HG02759 (cell line): ENCODE results near the gene MRPL4.

ENCODE experiments used
- ATAC-seq: cut with Tn5 transposase; IDR thresholded peaks from one replicate; pipeline ENCODE4 v1.9.1; 2021; ENCODE audit warnings: mild to moderate bottlenecking, moderate library complexity; ENCODE audit not compliant: unreplicated experiment

The MRPL4 gene

DNA sequence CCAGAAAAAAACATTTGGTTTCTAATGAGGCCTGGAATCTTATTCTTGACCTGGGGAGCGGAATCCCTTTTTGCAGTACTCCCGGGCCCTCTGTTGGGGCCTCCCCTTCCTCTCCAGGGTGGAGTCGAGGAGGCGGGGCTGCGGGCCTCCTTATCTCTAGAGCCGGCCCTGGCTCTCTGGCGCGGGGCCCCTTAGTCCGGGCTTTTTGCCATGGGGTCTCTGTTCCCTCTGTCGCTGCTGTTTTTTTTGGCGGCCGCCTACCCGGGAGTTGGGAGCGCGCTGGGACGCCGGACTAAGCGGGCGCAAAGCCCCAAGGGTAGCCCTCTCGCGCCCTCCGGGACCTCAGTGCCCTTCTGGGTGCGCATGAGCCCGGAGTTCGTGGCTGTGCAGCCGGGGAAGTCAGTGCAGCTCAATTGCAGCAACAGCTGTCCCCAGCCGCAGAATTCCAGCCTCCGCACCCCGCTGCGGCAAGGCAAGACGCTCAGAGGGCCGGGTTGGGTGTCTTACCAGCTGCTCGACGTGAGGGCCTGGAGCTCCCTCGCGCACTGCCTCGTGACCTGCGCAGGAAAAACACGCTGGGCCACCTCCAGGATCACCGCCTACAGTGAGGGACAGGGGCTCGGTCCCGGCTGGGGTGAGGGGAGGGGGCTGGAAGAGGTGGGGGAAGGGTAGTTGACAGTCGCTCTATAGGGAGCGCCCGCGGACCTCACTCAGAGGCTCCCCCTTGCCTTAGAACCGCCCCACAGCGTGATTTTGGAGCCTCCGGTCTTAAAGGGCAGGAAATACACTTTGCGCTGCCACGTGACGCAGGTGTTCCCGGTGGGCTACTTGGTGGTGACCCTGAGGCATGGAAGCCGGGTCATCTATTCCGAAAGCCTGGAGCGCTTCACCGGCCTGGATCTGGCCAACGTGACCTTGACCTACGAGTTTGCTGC is 35.1 kb downstream of the MRPL4 start, which contains the start of gene ICAM4:
TSS of gene ICAM4 (plus strand) at position 153 of the 935 bp plus-strand sequence. CDS start at position 211, 58 bp downstream.
- ATAC-seq = no peak

GRCh38 chr19:10288662-10289166 is 36.7 kb downstream of the MRPL4 start:
- ATAC-seq = no peak

DNA sequence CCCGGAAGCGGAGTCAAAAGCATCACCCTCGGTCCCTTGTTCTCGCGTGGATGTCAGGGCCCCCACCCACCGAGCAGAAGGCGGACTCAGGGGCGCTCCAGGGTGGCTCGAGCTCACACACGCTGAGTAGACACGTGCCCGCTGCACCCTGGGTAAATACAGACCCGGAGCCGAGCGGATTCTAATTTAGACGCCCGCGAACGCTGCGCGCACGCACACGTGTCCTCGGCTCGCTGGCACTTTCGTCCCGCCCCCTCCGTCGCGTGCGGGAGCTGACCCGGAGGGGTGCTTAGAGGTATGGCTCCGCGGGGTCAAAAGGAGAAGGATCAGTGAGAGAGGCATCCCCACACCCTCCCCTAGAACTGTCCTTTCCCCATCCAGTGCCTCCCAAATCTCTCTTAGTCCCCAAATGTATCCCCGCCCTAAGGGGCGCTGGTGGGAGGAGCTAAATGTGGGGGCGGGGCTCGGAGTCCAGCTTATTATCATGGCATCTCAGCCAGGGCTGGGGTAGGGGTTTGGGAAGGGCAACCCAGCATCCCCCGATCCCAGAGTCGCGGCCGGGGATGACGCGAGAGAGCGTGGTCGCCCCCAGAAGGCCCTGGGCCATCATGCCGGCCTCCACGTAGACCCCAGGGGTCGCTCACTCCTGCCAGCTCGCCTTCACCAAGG is 37.3 kb downstream of the MRPL4 start:
- no peak for ATAC-seq

DNA sequence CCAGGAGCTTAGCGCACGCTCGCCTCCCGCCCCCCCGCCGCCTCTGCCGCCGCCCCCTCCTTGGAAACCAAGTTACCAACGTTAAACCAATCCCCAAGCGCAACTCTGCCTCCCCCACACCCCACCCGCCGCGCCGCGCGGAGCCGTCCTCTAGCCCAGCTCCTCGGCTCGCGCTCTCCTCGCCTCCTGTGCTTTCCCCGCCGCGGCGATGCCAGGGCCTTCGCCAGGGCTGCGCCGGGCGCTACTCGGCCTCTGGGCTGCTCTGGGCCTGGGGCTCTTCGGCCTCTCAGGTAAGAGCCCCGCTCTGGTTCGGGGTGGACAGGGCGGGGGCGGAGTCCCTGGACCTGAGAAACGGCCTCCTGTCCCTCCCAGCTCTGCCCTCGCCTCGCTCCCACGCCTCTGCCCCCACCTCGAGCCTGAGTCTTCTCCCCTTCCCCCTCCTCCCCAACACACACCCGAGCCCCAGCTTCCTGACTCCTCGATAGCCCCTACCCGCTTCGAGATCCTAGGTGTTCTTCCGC is 37.9 kb downstream of the MRPL4 start, which contains the start of gene ICAM5:
TSS of gene ICAM5 (plus strand) at position 117 of the 521 bp plus-strand sequence. CDS start at position 209, 92 bp downstream.
- ATAC-seq = no peak

- ATAC-seq = no peak
These were observed 38.4 kb downstream of the MRPL4 start for GRCh38 chr19:10290357-10290875.

DNA sequence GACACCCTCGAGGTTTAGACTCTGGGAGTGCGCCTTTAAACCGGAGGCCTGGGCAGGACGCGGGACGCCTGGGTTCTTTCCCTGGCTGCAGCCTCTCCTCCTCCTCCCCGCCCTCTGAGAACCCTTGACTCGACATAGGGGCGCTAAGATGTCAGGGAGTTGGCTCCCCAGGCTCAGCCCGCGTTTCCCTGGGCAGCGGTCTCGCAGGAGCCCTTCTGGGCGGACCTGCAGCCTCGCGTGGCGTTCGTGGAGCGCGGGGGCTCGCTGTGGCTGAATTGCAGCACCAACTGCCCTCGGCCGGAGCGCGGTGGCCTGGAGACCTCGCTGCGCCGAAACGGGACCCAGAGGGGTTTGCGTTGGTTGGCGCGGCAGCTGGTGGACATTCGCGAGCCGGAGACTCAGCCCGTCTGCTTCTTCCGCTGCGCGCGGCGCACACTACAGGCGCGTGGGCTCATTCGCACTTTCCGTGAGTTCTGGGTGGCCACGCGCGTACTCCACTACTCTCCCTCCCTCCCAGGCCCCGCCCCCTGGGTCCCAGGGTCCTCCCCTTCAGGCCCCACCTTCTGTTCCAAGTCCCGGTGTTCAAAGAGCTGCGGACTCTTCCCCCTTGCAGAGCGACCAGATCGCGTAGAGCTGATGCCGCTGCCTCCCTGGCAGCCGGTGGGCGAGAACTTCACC is 39.0 kb downstream of the MRPL4 start:
- ATAC-seq = no peak

- no peak for ATAC-seq
These were observed 39.7 kb downstream of the MRPL4 start for GRCh38 chr19:10291554-10292205.

- no peak for ATAC-seq
These were observed 40.3 kb downstream of the MRPL4 start for GRCh38 chr19:10292206-10292788.

- no peak for ATAC-seq
These were observed 41.0 kb downstream of the MRPL4 start for GRCh38 chr19:10292789-10293636.

DNA sequence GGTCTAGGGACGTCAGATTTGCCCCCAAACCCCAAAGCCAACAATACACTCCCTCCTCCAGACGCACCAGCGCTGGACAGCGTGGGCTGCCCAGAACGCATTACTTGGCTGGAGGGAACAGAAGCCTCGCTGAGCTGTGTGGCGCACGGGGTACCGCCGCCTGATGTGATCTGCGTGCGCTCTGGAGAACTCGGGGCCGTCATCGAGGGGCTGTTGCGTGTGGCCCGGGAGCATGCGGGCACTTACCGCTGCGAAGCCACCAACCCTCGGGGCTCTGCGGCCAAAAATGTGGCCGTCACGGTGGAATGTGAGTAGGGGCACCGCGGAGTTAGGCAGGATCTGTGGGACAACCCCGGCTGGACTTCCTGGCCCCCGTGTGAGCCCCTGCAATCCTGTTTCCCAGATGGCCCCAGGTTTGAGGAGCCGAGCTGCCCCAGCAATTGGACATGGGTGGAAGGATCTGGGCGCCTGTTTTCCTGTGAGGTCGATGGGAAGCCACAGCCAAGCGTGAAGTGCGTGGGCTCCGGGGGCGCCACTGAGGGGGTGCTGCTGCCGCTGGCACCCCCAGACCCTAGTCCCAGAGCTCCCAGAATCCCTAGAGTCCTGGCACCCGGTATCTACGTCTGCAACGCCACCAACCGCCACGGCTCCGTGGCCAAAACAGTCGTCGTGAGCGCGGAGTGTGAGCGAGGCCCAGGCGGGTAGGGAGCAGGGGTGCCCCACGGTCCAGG is 41.8 kb downstream of the MRPL4 start:
- ATAC-seq = no peak

- ATAC-seq = no peak
These were observed 42.3 kb downstream of the MRPL4 start for GRCh38 chr19:10294368-10294697.

GRCh38 chr19:10295305-10295846 is 43.4 kb downstream of the MRPL4 start:
- peak; percentile 55 for ATAC-seq

- no peak for ATAC-seq
These were observed 44.0 kb downstream of the MRPL4 start for GRCh38 chr19:10295847-10296591.

DNA sequence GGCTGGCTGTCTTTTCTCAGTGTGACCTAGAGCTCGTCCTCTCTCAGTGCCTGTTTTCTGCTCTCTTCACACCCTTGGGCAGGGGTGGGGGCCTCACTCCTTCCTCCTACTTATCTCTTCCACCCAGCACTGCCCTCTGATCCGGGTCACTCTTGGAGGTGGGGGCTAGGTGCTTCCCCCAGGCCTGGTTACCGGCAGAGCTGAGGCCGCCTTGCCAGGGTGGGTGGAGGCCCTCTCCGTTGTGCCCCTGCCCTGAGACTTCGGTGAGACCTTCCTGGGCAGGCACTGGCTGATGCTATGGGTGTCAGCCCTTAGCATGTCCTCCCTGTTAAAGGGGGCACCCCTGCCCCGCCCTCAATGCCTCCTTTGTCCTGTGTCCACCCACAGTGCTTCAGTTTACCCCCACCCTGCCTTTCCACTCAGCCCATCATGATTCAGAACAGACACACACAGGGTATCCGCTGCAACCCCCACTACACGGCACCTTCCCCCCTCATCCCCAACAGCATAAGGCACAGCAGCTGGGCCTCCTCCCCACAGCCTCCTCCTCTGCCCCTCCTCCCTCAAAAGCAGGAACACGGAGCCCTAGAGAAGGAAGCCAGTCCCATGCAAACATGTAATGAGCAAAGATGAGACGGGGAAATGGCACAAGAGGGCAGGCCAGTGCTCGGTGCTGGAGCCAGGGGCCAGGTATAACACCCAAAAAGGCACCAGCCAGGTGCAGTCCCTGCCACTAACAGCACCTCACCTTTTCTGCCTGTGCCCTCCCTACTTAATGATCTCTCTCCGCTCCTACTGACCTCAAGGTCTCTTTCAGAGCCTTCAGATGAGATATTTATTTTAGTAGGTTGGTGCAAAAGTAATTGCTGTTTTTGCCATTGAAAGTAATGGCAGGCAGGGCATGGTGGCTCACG is 47.8 kb downstream of the MRPL4 start:
- no peak for ATAC-seq

- ATAC-seq = no peak
These were observed 53.3 kb downstream of the MRPL4 start for GRCh38 chr19:10305139-10305806.

DNA sequence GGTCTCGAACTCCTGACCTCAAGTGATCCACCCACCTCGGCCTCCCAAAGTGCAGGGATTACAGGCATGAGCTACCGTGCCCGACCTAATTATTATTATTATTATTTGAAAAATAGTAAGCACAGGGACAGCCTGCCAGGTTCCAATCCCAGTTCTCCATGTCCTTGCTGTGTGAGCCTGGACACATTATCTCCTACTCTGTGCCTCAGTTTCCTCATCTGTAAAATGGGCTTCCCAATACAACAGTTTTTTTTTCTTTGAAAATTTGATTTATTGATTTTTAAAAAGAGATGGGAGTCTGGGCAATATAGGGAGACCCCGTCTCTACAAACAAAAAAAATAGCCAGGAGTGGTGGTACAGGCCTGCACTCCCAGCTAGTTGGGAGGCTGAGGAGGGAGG is 54.3 kb downstream of the MRPL4 start:
- ATAC-seq = no peak
